NCI-H774 (cell line): ENCODE measurements around the gene RALGPS1.

Source experiments
- DNase-seq: peaks from one replicate; lab custom pipeline; 2025; lab: John Stamatoyannopoulos, UW

The RALGPS1 gene

DNA sequence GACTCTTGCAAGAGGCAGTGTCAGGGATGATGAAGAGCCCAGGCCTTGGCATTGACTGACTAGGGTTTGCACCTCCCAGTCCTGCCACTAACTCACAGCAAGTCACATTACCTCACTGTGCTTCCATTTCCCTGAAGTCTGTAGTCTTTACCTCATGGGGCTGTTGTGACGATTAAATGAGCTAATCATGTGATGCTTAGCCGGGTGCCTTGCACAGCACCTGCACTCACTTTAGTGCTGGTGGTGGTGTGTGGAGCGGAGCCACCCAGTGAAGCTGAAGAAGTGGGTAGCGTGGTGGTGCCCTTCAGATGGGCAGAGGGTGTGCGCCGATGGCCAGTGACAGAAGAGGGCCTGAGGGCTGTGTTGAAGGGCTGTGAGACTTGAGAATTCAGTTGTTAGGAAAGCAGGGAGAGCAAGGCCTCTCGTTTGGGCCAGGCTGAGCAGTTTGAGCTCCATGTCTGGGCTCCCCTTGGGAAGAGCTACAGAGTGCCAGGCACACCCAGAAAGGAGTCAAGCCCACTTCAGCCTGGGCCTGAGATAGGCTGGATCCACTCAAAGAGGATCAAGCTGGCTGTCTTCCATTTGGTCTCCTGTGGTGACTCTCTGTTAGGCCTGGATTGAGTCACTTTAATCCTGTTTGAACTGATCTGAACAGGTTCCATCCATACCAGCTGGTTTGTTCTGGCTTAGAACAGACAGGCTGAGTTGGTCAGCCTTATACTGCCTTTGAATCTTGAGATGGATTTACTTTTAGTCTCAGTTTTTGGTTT lies 42.5 kb downstream of the RALGPS1 start:
- DNase-seq = peak; percentile 18

DNA sequence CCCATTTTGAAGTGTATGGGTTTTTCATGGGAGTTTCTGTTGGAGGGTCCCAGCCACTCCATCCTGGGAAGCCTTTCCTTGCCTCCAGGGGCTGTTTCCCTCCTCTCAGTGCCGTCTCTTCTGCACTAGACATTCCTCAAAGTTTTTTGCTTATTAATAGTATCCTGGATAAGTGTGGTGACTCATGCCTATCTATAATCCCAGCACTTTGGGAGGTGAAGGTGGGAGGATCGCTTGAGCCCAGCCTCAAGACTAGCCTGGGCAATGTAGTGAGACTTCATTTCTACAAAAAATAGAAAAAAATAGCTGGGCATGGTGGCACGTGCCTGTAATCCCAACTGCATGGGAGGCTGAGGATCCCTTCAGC lies 43.1 kb downstream of the RALGPS1 start:
- no peak for DNase-seq

DNA sequence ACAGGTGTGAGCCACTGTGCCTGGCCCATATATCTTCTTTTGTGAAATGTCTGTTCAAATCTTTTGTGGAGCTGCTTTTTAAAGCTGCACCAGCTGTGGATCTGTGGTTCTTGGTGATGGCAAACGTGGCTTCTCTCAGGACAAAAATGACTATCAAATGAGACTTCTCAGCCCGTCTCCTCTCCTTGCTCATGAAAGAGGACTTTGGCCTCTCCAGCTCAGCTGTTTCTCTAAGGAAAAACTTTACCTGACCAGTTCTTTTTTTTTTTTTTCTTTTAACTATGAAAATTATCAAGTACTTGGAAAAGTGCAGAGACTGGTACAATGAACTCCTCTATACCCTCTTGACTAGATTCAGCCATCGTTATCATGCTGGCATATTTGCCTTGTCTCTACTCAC lies 44.8 kb downstream of the RALGPS1 start:
- DNase-seq = no peak

DNA sequence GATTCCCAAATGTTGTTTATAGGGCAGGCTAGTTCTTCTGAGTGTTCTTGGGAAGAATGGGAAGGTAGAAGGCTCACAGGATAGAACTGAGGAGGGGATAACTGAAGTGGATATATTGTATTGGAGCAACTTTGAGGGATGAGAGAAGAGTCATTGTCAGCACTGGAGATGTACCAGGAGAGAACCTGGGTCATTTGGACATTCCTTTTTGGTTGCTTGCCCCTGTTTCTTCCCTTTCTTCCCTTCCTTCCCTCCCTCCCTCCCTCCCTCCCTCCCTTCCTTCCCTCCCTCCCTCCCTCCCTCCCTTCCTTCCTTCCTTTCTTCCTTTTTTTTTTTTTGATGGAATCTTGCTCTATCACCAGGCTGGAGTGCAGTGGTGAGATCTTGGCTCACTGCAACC lies 45.3 kb downstream of the RALGPS1 start:
- no peak for DNase-seq

DNA sequence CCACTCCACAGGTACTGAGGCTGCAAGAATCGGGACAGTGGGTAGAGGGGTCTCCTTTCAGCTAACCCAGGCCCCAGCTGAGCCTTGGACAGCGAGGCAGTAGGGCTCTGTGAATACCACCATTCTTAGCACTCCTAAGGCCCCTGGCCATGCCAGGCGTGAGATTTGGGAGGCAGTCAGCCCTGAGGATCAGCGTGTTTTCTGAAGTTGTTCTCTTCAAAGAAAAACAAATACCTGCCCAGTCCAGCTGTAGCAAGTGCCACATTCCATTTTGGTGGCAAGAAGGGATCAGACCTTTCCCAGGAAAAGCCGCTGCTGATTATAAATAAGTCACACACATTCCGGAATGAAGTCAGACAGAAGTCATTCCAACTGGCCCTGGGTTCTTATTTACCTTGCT lies 47.8 kb downstream of the RALGPS1 start:
- no peak for DNase-seq

DNA sequence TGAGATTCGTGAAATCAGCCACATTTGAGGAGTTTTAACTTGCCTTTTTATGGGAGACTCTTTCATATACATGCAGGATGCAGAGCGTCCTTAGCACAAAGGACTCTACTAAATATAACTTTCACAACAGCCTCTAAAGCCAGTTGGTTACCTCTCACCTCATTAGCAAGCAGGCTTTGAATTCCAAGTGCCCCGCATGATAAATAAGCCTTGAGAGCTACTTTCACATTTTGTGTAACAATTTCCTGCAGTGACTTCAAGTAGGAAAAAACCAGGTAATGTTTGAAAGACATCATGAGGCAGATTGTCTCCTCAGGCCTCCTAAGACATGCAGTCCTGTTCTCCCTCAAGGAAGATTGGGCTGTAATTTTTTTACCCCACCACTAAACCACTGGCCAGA lies 50.5 kb downstream of the RALGPS1 start:
- DNase-seq = no peak

DNA sequence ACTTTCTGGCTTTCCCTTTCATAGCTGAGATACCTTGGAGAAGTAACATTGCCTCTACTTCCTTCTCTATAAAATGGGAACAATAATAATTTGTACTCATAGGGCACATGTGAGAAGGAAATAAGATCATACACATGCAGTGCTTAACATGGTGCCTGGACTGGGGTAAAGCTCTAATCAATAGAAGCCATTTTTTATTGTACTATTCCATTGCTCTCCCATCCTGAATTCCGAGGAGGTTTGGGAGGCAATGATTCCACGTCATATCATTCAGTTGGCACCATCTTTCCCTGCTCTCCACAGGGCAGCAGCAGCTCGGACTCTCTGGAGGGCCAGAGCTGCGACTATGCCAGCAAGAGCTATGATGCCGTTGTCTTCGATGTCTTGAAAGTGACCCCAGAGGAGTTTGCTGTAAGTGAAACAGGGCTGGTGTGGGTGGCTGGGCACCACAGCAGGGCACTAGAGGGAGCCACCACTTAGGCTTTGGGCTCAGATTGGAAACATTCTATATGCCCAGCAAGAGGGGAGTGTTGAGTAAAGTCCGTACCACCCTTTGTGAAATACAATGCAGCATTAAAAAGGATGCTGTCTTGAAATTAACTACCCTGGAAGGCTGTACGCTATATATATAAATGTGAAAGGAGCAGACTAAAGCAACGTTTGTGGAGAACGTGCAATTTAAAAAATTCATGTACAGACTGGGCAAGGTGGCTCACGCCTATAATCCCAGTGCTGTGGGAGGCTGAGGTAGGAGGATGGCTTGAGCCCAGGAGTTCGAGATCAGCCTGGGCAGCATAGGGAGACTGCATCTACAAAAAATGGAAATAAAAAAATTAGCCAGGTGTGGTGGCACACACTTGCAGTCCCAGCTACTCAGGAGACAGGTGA lies 51.2 kb downstream of the RALGPS1 start:
- DNase-seq = no peak

DNA sequence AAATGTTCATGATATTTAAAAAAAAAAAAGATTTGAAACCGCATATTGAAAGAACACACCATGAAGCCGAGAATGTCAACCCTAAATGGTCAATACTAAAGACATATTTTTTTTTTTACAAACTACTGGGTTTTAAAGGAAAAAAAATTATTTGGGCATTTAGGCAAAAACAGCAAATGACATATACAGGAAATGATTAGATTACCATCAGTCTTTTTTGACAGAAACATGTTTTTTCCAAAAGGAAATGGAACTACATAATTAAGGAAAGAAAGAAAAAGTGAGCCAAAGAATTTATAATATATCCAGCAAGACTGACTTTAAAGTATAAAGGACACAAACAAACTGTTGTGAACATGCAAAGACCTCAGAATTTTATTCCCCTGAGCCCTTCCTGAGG lies 56.7 kb downstream of the RALGPS1 start:
- DNase-seq = no peak

DNA sequence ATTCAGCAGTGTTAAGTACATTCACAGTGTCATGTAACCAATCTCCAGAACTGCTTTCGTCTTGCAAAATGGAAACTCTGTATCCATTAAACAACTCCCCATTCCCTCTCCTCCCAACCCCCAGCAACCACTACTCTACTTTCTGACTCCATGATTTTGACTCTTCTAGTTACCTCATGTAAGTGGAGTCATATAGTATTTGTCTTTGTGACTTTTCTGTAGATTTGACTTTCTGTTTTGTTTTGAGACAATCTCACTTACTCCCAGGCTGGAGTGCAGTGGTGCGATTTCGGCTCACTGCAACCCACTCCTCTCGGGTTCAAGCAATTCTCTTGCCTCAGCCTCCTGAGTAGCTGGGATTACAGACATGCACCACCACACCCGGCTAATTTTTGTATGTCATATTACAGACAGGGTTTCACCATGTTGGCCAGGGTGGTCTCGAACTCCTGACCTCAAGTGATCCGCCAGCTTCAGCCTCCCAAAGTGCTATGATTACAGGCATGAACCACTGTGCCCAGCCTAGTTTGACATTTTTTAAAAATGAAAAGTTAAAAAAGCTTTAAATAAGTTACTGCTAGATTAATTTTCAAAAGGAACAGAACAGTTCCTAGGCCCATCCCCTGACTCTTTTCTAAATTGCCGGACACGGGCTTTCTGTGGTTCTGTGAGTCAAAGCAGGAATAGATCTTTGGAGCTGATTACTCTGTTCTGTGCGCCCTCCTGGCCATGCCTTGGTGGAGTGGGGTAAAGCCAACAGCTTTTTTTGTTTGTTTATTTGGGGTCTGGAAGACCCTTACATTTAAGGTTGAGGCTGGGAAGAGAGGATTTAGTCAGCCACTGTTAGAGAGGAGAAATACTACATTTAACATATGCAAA lies 59.3 kb downstream of the RALGPS1 start:
- DNase-seq = no peak

DNA sequence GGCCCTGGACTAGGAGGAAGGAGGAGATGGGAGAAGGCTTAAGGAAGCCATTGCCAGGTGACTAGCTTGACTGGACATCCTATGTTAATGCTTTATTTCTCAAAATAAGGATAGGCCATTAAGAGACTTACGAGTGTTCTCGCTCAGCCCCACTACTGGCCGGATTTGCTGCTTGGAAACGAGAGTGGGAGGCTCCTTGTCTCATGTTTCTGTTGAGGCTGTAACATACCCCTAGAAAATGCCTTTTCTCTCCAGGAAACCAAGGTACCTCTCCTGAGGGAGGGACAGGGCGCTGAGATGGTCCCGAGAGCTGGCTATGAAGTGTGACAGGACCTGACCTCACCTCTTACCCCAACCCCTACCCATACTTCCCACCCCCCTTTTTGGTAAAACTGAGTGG lies 60.0 kb downstream of the RALGPS1 start:
- DNase-seq = no peak

DNA sequence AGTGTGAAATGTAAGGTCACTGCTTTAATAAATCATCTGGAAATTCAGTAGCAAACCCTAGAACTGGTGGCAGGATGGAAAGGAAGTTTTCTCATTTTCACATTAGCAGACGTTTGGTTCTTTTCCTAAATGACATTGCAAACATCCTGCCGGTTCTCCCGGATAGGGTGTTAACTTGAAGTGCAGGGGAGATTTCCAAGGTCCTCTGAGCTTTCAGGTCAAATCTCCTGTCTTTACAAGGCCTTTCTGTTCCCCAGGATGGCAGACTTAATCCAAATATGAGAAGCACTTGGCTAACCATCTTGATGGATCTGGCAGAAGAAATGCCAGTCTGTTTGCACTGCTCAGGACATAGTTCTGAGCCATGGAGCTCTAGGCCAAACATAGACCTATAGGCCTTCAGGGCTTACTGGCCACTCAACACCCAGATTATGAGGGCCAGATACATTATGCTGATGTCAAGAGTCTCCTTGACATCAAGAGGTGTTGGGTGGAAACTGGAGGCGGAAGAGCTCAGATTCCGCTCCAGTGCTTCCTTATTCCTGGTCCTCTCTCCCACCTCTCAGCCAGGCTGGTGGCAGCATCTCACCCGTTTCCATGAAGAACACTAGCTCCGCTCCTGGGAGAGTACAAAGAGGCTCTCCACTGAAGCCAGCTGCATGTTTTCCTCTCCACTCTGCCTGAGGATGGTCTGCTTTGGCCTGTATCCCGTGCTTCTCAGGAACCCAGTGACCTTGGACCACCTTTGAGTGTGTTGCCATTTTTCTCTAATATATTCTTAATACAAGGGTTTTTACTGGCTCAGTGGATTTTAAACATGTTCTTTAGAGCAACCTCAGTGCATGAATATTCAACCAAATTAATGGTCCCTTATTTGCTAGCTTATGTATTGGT lies 61.0 kb downstream of the RALGPS1 start:
- no peak for DNase-seq

DNA sequence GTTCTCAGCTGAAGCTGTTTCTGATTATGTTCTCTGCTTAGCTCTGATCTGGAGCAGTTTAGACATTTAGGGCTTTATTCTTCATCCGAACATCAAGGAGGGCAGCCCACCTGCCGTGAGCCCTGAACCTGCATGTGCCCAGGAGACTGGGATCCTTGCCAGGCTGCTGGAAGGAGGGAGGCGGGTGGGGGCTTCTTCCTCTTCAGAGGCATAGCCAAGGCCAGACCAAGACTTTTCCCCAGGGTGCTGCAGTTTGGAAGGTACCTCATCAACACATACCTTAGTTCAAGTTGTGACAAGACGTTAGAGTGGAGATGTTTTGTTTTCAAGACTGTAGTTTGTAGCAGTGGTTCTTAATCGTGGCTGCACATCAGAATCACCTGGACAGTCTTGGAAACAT lies 64.9 kb downstream of the RALGPS1 start:
- DNase-seq = no peak

DNA sequence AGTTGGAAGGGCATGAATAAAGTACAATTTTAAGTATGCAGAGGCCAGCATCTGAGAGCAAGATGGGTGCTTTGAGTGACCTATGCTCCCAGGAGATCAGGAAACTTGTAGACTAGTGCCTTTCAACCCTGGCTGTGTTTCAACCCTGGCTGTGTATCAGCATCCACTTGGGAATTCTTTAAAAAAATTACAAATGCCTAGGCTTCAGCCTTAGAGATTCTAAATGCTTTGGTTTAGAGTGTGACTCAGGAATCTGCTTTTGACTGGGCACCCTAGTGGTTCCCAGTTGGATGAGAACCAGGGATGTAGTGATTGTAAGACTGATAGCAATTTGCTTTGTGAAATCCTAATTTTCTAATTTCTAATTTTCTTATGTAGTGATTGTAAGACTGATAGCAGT lies 65.6 kb downstream of the RALGPS1 start:
- no peak for DNase-seq

DNA sequence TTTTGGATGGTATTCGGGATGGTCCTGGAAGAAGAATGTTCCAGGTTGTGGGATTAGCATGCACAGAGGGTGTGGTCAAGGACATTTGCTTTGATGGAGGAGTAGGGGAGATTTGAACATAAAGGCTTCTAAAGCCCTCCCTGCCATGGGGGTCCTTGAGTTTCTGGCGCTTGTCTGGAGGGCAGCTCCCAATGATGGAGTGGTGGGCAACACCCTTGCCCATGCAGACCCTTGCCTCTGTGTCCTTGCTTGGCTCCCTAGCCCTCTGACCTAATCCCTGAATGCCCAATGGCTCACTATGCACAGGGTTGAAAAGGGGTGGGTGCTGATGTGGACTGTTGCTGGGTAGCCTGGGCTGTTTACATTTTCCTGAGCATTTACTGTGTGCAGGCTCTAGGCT lies 66.6 kb downstream of the RALGPS1 start:
- no peak for DNase-seq

DNA sequence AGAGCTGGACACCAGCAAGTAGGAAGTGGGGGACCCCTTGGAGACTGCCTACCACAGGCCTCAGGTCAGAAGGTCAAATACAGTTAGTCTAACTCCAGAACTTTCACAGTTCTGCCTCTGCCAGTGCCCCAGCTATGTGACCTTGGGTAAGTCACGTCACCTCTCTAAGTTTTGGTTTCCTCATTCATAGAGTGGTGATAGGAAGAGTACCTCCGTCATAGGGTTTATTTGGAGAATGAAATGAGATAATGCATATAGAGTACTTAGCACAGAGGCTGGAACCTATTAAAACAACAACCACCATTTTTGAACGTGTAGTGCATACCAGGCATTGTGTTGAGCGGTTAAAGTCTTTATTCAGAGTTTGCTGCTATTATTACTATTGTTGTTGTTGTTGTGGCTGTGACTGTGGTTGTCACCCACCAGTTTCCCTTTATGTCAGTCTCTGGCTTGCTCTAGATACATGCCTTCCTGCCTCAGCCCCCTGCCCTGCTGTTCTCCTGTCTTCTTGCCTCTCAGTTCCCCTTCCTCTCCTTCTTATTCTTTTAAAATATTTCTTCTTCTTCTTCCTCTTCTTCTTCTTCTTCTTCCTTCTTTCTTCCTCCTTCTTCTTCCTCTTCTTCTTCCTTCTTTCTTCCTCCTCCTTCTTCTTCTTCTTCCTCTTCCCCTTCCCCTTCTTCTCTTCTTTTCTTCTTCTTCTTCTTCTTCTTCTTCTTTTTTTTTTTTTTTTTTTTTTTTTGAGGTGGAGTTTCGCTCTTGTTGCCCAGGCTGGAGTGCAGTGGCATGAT lies 67.8 kb downstream of the RALGPS1 start:
- no peak for DNase-seq

DNA sequence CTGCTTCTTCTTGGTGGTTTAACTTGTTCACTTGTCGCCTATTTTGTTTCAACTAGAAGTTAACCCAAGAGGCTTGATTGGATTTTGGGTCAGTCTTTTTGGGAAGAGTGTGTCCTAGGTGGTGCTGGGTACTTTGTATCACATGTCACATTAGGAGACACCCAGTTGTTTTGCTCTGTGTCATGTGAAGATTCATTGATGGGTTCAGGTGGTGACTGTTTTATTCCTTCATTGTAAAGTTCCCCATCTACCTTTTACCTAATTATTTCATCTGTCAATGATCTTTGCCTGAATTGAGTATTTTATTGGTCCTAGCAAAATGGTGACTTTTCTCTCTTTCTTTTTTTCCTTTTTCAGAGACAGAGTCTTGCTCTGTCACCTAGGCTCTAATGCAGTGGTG lies 69.2 kb downstream of the RALGPS1 start:
- DNase-seq = no peak

DNA sequence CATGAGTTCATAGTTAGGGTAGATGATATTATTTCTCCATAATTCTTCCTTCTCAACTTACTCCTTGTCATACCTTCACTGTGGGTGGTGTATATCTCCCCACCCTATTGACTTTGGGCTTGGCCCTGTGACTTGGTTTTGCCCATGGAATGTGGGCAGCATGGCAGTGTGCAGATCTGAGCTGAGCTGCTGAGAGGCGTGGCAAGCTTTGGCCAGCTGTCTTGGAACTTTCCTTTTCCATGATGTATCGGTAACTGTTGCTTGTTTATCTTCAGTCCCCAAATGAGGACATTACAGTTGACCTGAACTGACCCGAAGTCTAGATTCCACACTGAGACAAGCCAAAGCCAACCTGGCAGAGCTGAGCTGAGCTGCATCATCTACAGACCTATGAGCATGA lies 70.4 kb downstream of the RALGPS1 start:
- DNase-seq = no peak

DNA sequence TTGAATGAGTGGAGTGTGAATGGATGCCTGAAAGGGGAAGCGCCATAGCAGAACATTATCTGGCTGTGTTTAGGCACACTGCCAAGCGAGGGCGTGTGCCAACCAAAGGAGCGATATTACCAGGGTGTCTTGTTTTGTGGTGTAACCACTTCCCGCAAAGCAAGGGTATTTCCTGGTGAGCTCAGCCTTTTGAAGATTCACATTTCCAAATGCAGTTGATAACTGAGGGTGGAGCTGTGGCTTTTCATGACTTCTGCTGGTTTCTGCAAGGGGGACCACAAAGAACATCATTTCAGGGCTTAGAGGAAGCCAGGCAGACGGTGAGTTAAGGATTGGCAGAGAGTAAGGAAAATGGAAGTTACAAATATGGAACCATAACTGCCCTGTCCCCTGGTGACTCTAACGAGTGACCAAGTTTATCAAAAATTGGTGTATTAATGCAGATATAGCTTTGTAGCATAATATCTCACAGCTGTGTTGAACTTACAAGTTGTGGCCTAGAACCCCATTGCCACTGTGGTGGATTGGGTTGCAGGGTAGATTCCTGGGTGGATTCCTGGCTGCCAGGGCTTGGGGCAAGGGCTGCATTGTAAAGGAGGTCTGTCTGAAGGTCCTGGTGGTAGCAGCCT lies 71.4 kb downstream of the RALGPS1 start:
- peak; percentile 74 for DNase-seq

DNA sequence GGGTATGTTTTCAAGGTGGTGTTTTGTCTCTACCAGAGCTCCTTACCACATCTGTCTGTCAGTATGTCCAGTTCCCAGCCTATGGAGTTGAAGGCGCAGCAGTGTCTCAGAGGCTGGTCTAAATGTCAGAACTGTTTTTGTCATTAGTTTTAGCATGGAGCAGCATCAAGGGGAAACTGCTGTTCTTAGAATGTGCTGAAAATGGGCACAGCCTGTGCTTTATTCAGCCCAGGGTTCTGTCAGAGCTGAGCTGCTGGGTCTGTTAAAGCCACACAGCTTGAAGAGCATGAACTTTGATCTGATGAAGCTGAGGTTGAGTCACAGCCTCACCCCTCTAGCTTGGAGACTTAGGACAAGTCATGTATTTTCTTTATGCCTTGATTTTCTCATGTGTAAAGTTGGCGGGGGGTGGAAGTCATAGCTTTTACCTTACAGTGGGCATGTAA lies 71.9 kb downstream of the RALGPS1 start:
- no peak for DNase-seq

DNA sequence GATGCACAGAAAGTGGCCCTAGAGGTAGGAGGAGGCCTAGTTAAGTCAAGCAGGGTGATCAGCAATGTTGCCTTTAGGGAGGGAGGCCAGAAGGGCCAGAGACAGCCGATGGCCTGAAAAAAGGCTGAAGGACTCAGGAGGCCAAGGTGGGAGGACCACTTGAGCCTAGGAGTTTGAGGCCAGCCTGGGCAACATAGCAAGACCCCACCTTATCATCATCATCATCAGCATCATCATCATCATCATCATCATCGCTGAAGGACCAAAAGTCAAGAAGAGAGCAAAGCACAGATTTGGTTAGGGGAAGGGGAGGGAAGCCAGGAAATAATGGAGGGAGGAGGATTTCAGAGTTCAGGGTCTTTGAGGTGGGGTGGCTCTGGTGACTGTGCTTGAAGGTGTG lies 74.3 kb downstream of the RALGPS1 start:
- no peak for DNase-seq
